IMR-90 (cell line): ENCODE results near the gene PSMC5. TPM values are rescaled to one million over a fixed set of nuclear protein-coding genes. Genes with fewer than 3 reads are reported as not detected.

Experiments used
- ATAC-seq: fragments of 200-7000 bp; cut with Tn5 transposase; 2 replicates; pipeline ENCODE4 v1.9.1; 2020; ENCODE audit warnings: low read depth, mild to moderate bottlenecking, moderate library complexity
- BruUV-seq: library from RNA; stranded (reverse); fragments of 400-500 nt; replicated peaks from 2 replicates; lab custom pipeline; 2021; lab: Mats Ljungman, UMichigan
- CTCF ChIA-PET: fragments of 300-600 bp; formaldehyde crosslinking; extraction: SDS; loops from one replicate; lab custom pipeline; 2021; ENCODE audit warnings: antibody characterized with exemption; lab: Yijun Ruan, JAX
- POLR2A ChIA-PET: fragments of 300-600 bp; sonication (Branson Sonifier 250); formaldehyde crosslinking; loops from one replicate; lab custom pipeline; 2022; ENCODE audit warnings: antibody characterized with exemption; ENCODE audit not compliant: unreplicated experiment; lab: Charles Lee
- DNase-seq: peaks from one replicate; pipeline ENCODE4 v3.0.0; 2013
- H2AFZ ChIP-seq: replicated peaks from 2 replicates; pipeline ENCODE3; 2013; ENCODE audit warnings: low read length, mild to moderate bottlenecking; ENCODE audit not compliant: poor library complexity
- H2AK5ac ChIP-seq: 2 replicates; pipeline ENCODE4 v1.6.1; 2013; ENCODE audit warnings: low read depth, low read length, inconsistent platforms
- H2AK9ac ChIP-seq: replicated peaks from 2 replicates; pipeline ENCODE3; 2013; ENCODE audit warnings: mild to moderate bottlenecking, low read depth, low read length, moderate library complexity; ENCODE audit not compliant: poor library complexity
- H2BK120ac ChIP-seq: 2 replicates; pipeline ENCODE4 v1.6.1; 2013; ENCODE audit warnings: low read depth, low read length, inconsistent platforms
- H2BK15ac ChIP-seq: 3 replicates; pipeline ENCODE4 v1.6.1; 2013; ENCODE audit warnings: low read depth, low read length, inconsistent platforms
- H2BK20ac ChIP-seq: 2 replicates; pipeline ENCODE4 v1.6.1; 2013; ENCODE audit warnings: low read depth, mild to moderate bottlenecking, inconsistent platforms, low read length, moderate library complexity
- H2BK5ac ChIP-seq: 2 replicates; pipeline ENCODE4 v1.6.1; 2013; ENCODE audit warnings: mild to moderate bottlenecking, low read depth, low read length, inconsistent platforms; ENCODE audit not compliant: poor library complexity, severe bottlenecking
- H3K14ac ChIP-seq: replicated peaks from 2 replicates; pipeline ENCODE4 v1.6.1; 2013; ENCODE audit warnings: low read depth, low read length, inconsistent platforms
- H3K18ac ChIP-seq: 2 replicates; pipeline ENCODE4 v1.6.1; 2013; ENCODE audit warnings: low read depth, low read length, control low read depth
- H3K23ac ChIP-seq: 2 replicates; pipeline ENCODE4 v1.6.1; 2013; ENCODE audit warnings: low read depth, low read length, inconsistent platforms
- H3K27ac ChIP-seq: 2 replicates; pipeline ENCODE4 v1.5.1; 2013; ENCODE audit warnings: mild to moderate bottlenecking, control low read depth, low read length; ENCODE audit not compliant: insufficient read depth
- H3K27me3 ChIP-seq: 2 replicates; pipeline ENCODE4 v1.6.1; 2013; ENCODE audit warnings: low read length; ENCODE audit not compliant: control insufficient read depth, insufficient read depth
- H3K36me3 ChIP-seq: 2 replicates; pipeline ENCODE4 v1.6.1; 2013; ENCODE audit warnings: low read length, mixed read lengths; ENCODE audit not compliant: control insufficient read depth, insufficient read depth
- H3K4ac ChIP-seq: 2 replicates; pipeline ENCODE4 v1.6.1; 2013; ENCODE audit warnings: low read depth, low read length, inconsistent platforms
- H3K4me1 ChIP-seq: 2 replicates; pipeline ENCODE4 v1.6.1; 2013; ENCODE audit warnings: low read length, mixed read lengths; ENCODE audit not compliant: control insufficient read depth, insufficient read depth
- H3K4me2 ChIP-seq: 2 replicates; pipeline ENCODE4 v1.6.1; 2013; ENCODE audit warnings: low read depth, mild to moderate bottlenecking, control low read depth, low read length, moderate library complexity
- H3K4me3 ChIP-seq: 2 replicates; pipeline ENCODE4 v1.5.1; 2013; ENCODE audit warnings: low read depth, mild to moderate bottlenecking, control low read depth, low read length, moderate library complexity; ENCODE audit not compliant: insufficient read depth
- H3K56ac ChIP-seq: 2 replicates; pipeline ENCODE4 v1.6.1; 2013; ENCODE audit warnings: low read length, inconsistent platforms; ENCODE audit not compliant: insufficient read depth; ENCODE audit errors: extremely low read depth
- H3K79me1 ChIP-seq, 2 experiments: 2 replicates each; pipeline ENCODE4 v1.6.1; 2013; ENCODE audit warnings: low read length in 2 of 2, inconsistent platforms in 1 of 2, low read depth in 1 of 2
- H3K9ac ChIP-seq: 2 replicates; pipeline ENCODE4 v1.6.1; 2013; ENCODE audit warnings: low read depth, low read length, control low read depth
- H3K9me1 ChIP-seq: 2 replicates; pipeline ENCODE4 v1.6.1; 2013; ENCODE audit warnings: low read length, inconsistent platforms; ENCODE audit not compliant: insufficient read depth
- H3K9me3 ChIP-seq: 2 replicates; pipeline ENCODE4 v1.6.1; 2013; ENCODE audit warnings: low read length; ENCODE audit not compliant: control insufficient read depth, insufficient read depth
- H4K20me1 ChIP-seq: 2 replicates; pipeline ENCODE4 v1.6.1; 2013; ENCODE audit warnings: low read length, inconsistent platforms; ENCODE audit not compliant: insufficient read depth
- H4K5ac ChIP-seq: 2 replicates; pipeline ENCODE4 v1.6.1; 2013; ENCODE audit warnings: mild to moderate bottlenecking, low read depth, low read length, control low read depth
- H4K8ac ChIP-seq, 2 experiments: 2 replicates each; pipeline ENCODE4 v1.6.1; 2013; ENCODE audit warnings: low read depth in 2 of 2, low read length in 2 of 2, control low read depth in 1 of 2, inconsistent platforms in 1 of 2
- H4K91ac ChIP-seq: 2 replicates; pipeline ENCODE4 v1.6.1; 2013; ENCODE audit warnings: low read depth, low read length, inconsistent platforms; ENCODE audit not compliant: insufficient read depth
- BHLHE40 ChIP-seq: fragments of 150-350 bp; IDR thresholded peaks from 2 replicates; pipeline ENCODE4 v1.6.1; 2016; ENCODE audit warnings: mild to moderate bottlenecking, low read depth, low read length
- CEBPB ChIP-seq: IDR thresholded peaks from 2 replicates; pipeline ENCODE4 v1.6.1; 2012; ENCODE audit warnings: low read depth, low read length, improper control_type of control experiment
- MAZ ChIP-seq: IDR thresholded peaks from 2 replicates; pipeline ENCODE4 v1.6.1; 2012; ENCODE audit warnings: low read depth, mild to moderate bottlenecking, low read length, improper control_type of control experiment, moderate library complexity, borderline replicate concordance
- NFE2L2 ChIP-seq: fragments of 150-350 bp; IDR thresholded peaks from 2 replicates; pipeline ENCODE4 v1.6.1; 2016; ENCODE audit warnings: low read depth, mild to moderate bottlenecking, low read length
- SMC3 ChIP-seq: fragments of 150-350 bp; IDR thresholded peaks from 2 replicates; pipeline ENCODE4 v1.6.1; 2016; ENCODE audit warnings: low read depth, mild to moderate bottlenecking, antibody characterized with exemption, low read length, moderate library complexity
- dilution Hi-C: fragments of 300-500 bp; cut with HindIII; formaldehyde crosslinking; loops from one replicate; pipeline ENCODE4 v1.14.3; 2018; ENCODE audit warnings: low sequenced_read_pairs; ENCODE audit not compliant: unreplicated experiment
- in situ Hi-C: fragments of 300-500 bp; cut with MboI; formaldehyde crosslinking; loops from 3 replicates; pipeline ENCODE4 v1.14.3; 2019; ENCODE audit warnings: low sequenced_read_pairs, inconsistent platforms, mixed read lengths
- intact Hi-C: fragments of 100-400 bp; cut with micrococcal nuclease; formaldehyde crosslinking; loops from 2 replicates; pipeline ENCODE4 v1.10.0; 2022
- polyA plus RNA-seq, 3 experiments: library from polyadenylated mRNA; depleted of rRNA; stranded (reverse); fragments of >200 nt; gene quantifications; 2 replicates each; pipeline ENCODE4 v1.2.3, GENCODE V29; 2012; ENCODE audit warnings: low replicate concordance in 1 of 3
- total RNA-seq: library from RNA; depleted of rRNA; stranded (reverse); fragments of >200 nt; gene quantifications from 2 replicates; pipeline ENCODE4 v1.2.3, GENCODE V29; 2012

The PSMC5 gene
- total and polyA plus RNA-seq, 2 of the 4 experiments (the other 2 are of a cell fraction): 105 to 165 TPM

- peaks cover 74% of the 10 kb centered on the region for H3K36me3 ChIP-seq
- no peak overlapping the region for H2BK15ac ChIP-seq
- POLR2A ChIA-PET: no interaction called here
- no peak overlapping the region for H3K18ac ChIP-seq
- H3K56ac ChIP-seq: no peak overlapping the region
- H3K23ac ChIP-seq: no peak overlapping the region
- H3K14ac ChIP-seq: no peak overlapping the region
- H2AFZ ChIP-seq: no peak overlapping the region
- H3K4me2 ChIP-seq: no peak overlapping the region
- H3K4me3 ChIP-seq: no peak overlapping the region
- peaks cover 5% of the 10 kb centered on the region for H3K4me1 ChIP-seq
- H2BK120ac ChIP-seq: no peak overlapping the region
- H2BK20ac ChIP-seq: no peak overlapping the region
- no peak overlapping the region for H3K9ac ChIP-seq
- H3K4ac ChIP-seq: no peak overlapping the region
- DNase-seq (no peak), ATAC-seq (no peak)
- H3K9me3 ChIP-seq: no peaks in the 10 kb centered on the region
- H2BK5ac ChIP-seq: no peak overlapping the region
- H3K9me1 ChIP-seq: peaks cover 27% of the 10 kb centered on the region
- no peak for TF ChIP-seq SMC3
- no peak for TF ChIP-seq CEBPB
- TF ChIP-seq NFE2L2: no peak
- TF ChIP-seq BHLHE40: no peak
- no peak for TF ChIP-seq MAZ
- no peak overlapping the region for H4K91ac ChIP-seq
- peaks cover 42 to 83% of the 10 kb centered on the region in 2 experiments for H3K79me1 ChIP-seq
- no TSS peak for BruUV-seq
- no peak overlapping the region for H4K8ac ChIP-seq
- H3K27me3 ChIP-seq: no peaks in the 10 kb centered on the region
- in situ Hi-C loops (no loop called here), intact Hi-C loops (no loop called here), dilution Hi-C loops (no loop called here)
- CTCF ChIA-PET: no interaction called here
- H2AK9ac ChIP-seq: no peak overlapping the region
- peaks cover 30% of the 10 kb centered on the region for H4K20me1 ChIP-seq
- H3K27ac ChIP-seq: no peak overlapping the region
- no peak overlapping the region for H2AK5ac ChIP-seq
- no peak overlapping the region for H4K5ac ChIP-seq
Observed at GRCh38 chr17:63822537-63822936, 4.7 kb upstream of the PSMC5 start.
